ENCODE data around the gene DGKI. TPM values are rescaled to one million over a fixed set of nuclear protein-coding genes. Genes with fewer than 3 reads are reported as not detected.

The DGKI gene
- total RNA-seq, 4 donors from 2014 or later: 0.98 to 7.3 (median 2.7) TPM

DNA sequence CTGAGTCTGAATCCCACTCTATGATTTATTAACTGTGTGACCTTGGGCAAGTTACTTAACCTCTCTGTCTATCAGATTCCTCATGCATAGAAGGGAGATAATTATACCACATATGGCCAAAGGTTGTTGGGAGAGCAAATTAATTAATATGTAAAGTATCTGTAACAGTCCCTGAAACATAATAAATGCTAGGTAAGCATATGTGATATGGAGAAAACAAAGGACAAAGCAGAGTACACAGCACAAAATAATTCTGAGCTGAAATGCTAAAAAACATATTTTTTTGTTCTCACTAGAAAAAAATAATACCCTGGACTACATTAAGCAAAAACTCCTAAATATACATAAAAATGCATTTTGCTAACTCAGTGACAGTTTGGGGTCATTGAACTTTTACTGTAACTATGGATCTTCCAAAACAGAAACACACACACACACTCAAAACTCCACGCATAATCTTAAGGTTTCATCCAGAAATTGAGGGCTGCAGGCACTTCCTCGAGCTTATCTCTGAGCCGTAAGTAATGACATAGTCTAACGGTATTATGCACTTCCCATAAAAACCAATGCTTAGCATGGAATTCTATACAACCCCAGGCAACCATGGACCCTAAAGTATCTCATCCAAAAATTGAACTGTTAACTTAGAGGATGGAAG lies 301.6 kb downstream of the DGKI start:
- TF ChIP-seq, protein P1, sequence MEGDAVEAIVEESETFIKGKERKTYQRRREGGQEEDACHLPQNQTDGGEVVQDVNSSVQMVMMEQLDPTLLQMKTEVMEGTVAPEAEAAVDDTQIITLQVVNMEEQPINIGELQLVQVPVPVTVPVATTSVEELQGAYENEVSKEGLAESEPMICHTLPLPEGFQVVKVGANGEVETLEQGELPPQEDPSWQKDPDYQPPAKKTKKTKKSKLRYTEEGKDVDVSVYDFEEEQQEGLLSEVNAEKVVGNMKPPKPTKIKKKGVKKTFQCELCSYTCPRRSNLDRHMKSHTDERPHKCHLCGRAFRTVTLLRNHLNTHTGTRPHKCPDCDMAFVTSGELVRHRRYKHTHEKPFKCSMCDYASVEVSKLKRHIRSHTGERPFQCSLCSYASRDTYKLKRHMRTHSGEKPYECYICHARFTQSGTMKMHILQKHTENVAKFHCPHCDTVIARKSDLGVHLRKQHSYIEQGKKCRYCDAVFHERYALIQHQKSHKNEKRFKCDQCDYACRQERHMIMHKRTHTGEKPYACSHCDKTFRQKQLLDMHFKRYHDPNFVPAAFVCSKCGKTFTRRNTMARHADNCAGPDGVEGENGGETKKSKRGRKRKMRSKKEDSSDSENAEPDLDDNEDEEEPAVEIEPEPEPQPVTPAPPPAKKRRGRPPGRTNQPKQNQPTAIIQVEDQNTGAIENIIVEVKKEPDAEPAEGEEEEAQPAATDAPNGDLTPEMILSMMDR (IDR thresholded peaks at IDR 0.05; ENCODE audit: low read depth): no peak

DNA sequence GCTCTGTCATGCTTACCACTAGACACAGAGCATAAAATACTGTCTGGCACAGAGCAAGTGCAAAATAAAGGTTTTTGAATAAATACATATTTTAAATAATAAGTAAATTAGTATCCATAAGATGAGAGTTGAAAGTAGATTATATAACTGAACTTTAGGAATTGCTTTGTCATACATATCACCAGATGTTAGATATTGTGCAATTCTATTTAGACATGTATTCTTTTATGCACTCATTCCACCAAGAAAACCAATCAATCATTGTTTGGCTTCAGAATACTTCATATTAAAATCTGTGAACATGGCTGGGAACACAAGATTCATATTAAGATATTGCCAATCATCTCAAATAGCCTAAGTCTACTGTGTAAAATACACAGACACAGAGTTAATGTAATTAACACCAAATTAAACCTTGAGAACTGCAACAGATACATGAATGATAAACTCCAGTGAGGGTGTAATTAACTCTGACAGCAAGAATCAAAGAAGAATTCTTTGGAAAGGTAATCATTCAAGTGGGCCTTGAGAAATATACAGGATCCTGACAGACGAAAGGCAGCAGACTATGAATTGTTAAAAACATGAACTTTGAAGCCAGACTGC lies 302.2 kb downstream of the DGKI start:
- TF ChIP-seq, protein P1 (IDR thresholded peaks at IDR 0.05; ENCODE audit: low read depth): no peak

DNA sequence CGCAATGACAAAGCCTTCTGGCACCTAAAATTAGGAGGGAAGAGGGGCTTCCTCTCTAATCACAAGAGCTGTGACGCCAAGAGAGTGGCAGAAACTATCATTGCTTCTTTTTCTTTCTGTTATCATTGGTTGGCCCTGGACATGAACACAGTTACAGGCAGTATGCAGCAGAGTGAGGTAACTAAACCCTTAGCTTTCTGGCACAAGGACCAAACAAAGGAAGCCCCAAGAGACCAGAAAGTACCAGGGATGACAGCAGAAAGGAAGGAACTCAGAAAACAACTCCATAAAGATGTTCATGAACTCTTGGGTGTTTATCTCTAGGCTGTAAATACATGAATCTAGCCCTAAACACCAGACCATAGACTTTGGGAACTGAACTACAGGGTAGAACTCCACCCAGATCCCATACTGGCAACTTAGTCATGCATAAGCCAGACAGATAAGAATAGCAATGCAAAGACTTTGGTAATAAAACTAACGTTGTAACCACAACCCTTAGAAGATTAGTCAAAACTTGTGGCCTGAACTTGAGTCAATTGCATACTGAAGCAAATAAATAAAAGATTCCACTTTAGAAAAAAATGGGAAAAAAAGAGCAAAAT lies 307.6 kb downstream of the DGKI start:
- TF ChIP-seq, protein P1 (IDR thresholded peaks at IDR 0.05; ENCODE audit: low read depth): no peak

DNA sequence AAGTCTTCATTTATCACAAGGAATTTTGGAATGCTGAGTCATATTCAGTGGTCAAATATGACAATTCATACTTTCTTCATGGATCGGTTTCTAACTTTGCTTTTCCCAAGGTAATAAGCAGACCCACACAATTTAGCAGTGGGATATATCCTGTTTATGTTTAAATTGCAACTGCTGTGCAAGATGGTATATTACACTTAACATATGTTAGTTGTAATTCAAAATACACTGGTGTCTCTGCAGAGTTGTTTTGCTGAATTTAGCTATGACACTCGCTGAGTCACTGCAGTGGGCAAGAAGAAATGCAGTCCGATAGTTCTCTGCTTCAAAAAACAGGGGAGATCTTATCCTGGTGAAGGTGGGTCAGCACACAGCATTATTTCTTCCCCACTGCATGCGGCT lies 308.4 kb downstream of the DGKI start:
- TF ChIP-seq, protein P1 (IDR thresholded peaks at IDR 0.05; ENCODE audit: low read depth): no peak

DNA sequence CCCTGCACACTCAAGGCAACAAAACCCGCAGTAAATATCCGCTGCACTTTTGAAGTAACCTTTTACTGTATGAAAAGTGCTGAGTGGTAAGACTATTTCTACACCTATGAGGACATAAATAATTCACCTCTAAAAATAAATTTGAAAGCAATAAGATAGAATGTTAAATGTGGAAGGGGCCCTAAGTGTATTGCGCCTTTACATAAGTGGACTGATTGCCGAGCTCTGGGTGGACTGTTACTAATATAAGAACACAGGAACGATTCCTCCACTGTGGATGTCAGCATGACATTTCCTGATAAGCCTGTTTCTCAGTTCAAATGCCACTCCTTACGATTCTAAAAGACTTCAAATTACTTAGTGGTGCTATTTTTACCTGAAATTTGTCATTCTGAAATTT lies 311.2 kb downstream of the DGKI start:
- TF ChIP-seq, protein P1 (IDR thresholded peaks at IDR 0.05; ENCODE audit: low read depth): no peak

DNA sequence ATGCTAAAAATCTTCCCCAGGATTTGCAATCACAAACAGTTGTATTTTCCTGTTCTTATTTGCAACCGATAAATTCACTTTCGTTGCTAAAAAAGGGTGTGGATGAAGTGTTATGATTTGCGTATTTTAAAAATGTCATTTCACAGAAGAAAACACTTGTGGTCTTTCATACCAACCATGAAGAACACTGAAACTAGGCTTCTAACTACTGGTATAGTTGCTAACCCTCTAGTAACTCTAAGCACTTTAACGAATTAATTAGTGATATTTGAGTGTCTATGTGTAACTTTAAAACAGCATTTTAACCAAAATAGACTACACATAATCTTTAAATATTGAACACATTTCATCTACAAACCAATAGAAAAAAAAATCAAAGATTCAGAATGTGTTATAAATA lies 315.1 kb downstream of the DGKI start:
- TF ChIP-seq, protein P1 (IDR thresholded peaks at IDR 0.05; ENCODE audit: low read depth): no peak

DNA sequence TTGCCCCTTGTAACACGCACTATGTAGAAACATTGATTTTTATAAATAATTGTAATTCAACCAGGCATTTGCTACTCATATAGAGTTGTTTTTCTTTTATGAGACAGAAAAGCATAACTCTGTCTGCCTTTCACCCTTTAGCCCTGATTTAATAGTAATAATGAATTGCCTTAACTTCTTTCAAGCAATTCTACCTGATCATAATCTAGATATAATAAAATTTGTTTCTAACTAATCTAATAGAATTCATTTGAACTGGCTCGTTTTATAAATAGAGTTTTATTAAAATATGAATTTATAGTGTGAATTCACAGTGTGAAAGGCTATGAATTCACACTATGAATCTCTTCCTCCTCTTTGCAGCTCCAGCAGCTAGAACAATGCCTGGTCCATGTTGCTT lies 319.1 kb downstream of the DGKI start:
- TF ChIP-seq, protein P1 (IDR thresholded peaks at IDR 0.05; ENCODE audit: low read depth): no peak

All from subcutaneous adipose tissue (tissue), 4 donors.